Measurements from ENCODE around the gene PRLR. TPM values are rescaled to one million over a fixed set of nuclear protein-coding genes. Genes with fewer than 3 reads are reported as not detected.

PRLR gene
- total RNA-seq, 2 experiments from 2014 or later: 0.03 TPM; not detected in 1

DNA sequence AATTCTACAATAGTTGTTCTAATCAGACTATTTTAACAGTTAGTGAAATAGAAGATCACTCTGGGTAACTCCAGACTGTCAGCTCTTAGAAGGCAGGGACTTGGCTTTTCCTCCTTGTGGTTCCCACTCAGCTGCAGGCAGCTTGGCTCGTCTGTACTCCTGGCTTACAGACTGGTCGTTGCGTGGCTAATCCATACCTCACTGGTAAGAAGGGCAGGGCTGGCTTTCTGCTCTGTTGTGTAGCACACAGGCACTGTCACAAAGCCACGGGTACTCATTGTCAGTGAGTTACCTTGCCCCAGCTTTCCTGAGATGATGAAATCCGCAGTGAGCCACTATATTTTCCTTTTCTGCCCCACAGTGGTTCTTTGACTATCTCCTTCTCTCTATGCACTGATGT lies 1.8 kb upstream of the PRLR start:
- POLR2A ChIA-PET: no interaction called here
- H3K4me3 ChIP-seq (ENCODE audit: low read length): no peak overlapping the region
- TF ChIP-seq, protein P1, sequence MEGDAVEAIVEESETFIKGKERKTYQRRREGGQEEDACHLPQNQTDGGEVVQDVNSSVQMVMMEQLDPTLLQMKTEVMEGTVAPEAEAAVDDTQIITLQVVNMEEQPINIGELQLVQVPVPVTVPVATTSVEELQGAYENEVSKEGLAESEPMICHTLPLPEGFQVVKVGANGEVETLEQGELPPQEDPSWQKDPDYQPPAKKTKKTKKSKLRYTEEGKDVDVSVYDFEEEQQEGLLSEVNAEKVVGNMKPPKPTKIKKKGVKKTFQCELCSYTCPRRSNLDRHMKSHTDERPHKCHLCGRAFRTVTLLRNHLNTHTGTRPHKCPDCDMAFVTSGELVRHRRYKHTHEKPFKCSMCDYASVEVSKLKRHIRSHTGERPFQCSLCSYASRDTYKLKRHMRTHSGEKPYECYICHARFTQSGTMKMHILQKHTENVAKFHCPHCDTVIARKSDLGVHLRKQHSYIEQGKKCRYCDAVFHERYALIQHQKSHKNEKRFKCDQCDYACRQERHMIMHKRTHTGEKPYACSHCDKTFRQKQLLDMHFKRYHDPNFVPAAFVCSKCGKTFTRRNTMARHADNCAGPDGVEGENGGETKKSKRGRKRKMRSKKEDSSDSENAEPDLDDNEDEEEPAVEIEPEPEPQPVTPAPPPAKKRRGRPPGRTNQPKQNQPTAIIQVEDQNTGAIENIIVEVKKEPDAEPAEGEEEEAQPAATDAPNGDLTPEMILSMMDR (IDR thresholded peaks at IDR 0.05): no peak
- peaks cover 17% of the 10 kb centered on the region for H3K4me1 Mint-ChIP-seq (ENCODE audit: low read depth)
- H3K36me3 ChIP-seq (ENCODE audit: insufficient read depth, low read length): no peaks in the 10 kb centered on the region
- no peak overlapping the region for H3K27ac ChIP-seq (ENCODE audit: low read depth in 1 of 2, low read length in 2 of 2)
- H3K27me3 ChIP-seq (ENCODE audit: control insufficient read depth in 1 of 2, insufficient read depth in 2 of 2, low read length in 2 of 2): peaks cover 25 to 36% of the 10 kb centered on the region in 2 experiments
- no peaks in the 10 kb centered on the region for H3K36me3 Mint-ChIP-seq (ENCODE audit: low read depth)
- CTCF ChIA-PET: no interaction called here
- ATAC-seq (ENCODE audit: poor library complexity) (no peak), DNase-seq (no peak)
- H3K27ac Mint-ChIP-seq: no peak overlapping the region
- intact Hi-C loops (cut with DNase I, micrococcal nuclease): loop anchor here in 1 of 2 experiments (2.0 kb wide), 1 partner anchor 59 kb away; no protein-coding TSS in a partner anchor
- H3K27me3 Mint-ChIP-seq: peaks cover 69% of the 10 kb centered on the region
- no peaks in the 10 kb centered on the region for H3K9me3 ChIP-seq (ENCODE audit: control insufficient read depth in 1 of 2, insufficient read depth in 1 of 2, low read length in 2 of 2)
- no peak overlapping the region for H3K4me3 Mint-ChIP-seq
- H3K4me1 ChIP-seq (ENCODE audit: insufficient read depth, low read length): peaks cover 14% of the 10 kb centered on the region
- no peaks in the 10 kb centered on the region for H3K9me3 Mint-ChIP-seq

DNA sequence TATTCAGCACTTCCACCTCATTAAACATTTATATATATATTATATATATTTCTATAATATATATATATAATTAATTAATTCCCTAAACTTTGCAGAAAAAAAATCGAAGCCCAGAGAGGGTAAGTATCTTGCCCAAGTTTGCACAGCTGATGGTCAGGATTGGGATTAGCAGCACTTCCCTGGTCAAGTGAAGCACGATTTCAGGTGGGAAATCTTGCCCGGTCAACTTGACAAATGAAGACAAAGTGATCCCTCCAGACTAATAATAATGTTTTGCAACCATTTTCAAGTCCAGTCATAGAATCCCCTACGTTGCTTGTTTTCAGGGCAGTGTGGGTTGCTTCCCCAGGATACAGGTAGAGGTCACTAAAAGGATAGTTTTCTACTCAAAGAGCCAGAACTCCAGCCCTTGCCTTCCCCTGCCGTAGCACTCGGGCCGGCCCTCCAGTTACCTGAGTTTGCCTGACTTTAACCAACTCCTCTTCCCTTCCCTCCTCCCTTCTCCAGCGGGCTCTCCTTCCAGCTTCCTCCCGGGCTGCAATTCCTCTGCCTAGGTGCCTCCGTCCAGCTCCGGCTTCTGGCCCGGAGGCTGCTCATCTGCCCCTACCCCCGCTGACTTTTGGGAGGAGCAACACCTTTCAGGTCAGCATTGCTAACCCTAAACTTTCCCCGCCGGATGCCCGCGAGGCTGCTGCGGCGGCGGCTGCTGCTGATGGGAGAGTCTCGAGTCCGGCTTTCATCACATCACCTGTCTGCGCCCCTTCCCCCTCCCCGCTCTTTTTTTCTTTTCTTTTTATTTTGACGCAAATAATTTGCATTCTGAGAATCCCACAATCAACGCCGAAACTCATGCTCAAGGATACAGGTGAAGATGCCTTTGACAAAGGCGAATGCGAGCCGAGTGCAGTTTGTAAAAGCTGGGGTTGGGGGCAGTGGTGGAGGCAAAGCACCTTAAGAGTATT lies 930 bp downstream of the PRLR start:
- peak overlapping the region; percentile 60 for H3K4me3 Mint-ChIP-seq
- peaks cover 30 to 44% of the 10 kb centered on the region in 2 experiments for H3K27me3 ChIP-seq (ENCODE audit: control insufficient read depth in 1 of 2, insufficient read depth in 2 of 2, low read length in 2 of 2)
- peaks cover 14% of the 10 kb centered on the region for H3K4me1 ChIP-seq (ENCODE audit: insufficient read depth, low read length)
- no peaks in the 10 kb centered on the region for H3K36me3 Mint-ChIP-seq (ENCODE audit: low read depth)
- CTCF ChIA-PET: no interaction called here
- no peaks in the 10 kb centered on the region for H3K9me3 Mint-ChIP-seq
- no peaks in the 10 kb centered on the region for H3K9me3 ChIP-seq (ENCODE audit: control insufficient read depth in 1 of 2, insufficient read depth in 1 of 2, low read length in 2 of 2)
- POLR2A ChIA-PET: interaction anchor here (0.7 kb wide), 1 partner anchor 248 kb away, joined by 3 read pairs; no protein-coding TSS in a partner anchor
- H3K27me3 Mint-ChIP-seq: peaks cover 91% of the 10 kb centered on the region
- TF ChIP-seq, protein P1 (IDR thresholded peaks at IDR 0.05): no peak
- H3K4me3 ChIP-seq (ENCODE audit: low read length): peak overlapping the region; percentile 40
- H3K4me1 Mint-ChIP-seq (ENCODE audit: low read depth): peaks cover 17% of the 10 kb centered on the region
- DNase-seq: peak in 3 of 14 experiments; percentile 5 to 16 (median 6)
- H3K27ac ChIP-seq (ENCODE audit: low read depth in 1 of 2, low read length in 2 of 2): no peak overlapping the region
- no peaks in the 10 kb centered on the region for H3K36me3 ChIP-seq (ENCODE audit: insufficient read depth, low read length)
- intact Hi-C loops (cut with DNase I, micrococcal nuclease): no loop called here
- ATAC-seq (ENCODE audit: poor library complexity): no peak
- H3K27ac Mint-ChIP-seq: no peak overlapping the region

DNA sequence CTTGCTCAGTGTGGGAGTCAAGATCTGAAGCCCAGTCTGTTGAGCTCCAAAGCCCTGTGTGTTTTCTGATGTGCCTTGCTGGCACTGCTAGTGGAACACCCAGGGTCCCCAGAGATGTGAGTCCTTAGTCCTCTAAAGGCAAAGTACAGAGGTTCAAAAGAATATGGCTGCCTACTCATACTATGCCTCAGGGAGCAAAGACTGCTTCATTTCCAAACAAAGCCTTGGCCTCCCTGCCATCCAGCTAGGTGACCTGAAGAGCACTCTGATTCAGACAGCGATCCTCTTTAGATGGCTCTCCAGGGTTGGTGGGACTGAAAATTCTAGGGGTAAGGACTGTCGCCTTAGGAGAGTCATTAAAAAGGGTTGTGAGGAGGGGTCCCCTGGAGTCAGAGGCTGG lies 2.0 kb downstream of the PRLR start:
- Histone ChIP-seq H3K4me3 (ENCODE audit: low read length) (no peak overlapping the region), H3K27ac (ENCODE audit: low read depth in 1 of 2, low read length in 2 of 2) (no peak overlapping the region), H3K27me3 (ENCODE audit: control insufficient read depth in 1 of 2, insufficient read depth in 2 of 2, low read length in 2 of 2) (peaks cover 30 to 44% of the 10 kb centered on the region in 2 experiments), H3K9me3 (ENCODE audit: control insufficient read depth in 1 of 2, insufficient read depth in 1 of 2, low read length in 2 of 2) (no peaks in the 10 kb centered on the region), H3K36me3 (ENCODE audit: insufficient read depth, low read length) (no peaks in the 10 kb centered on the region), H3K4me1 (ENCODE audit: insufficient read depth, low read length) (peaks cover 14% of the 10 kb centered on the region)
- ChIA-PET POLR2A (interaction anchor here (0.7 kb wide), 1 partner anchor 249 kb away, joined by 3 read pairs; no protein-coding TSS in a partner anchor), CTCF (no interaction called here)
- TF ChIP-seq, protein P1 (IDR thresholded peaks at IDR 0.05): no peak
- H3K27me3 Mint-ChIP-seq: peaks cover 92% of the 10 kb centered on the region
- no peak overlapping the region for H3K27ac Mint-ChIP-seq
- H3K9me3 Mint-ChIP-seq: no peaks in the 10 kb centered on the region
- DNase-seq: no peak
- no peaks in the 10 kb centered on the region for H3K36me3 Mint-ChIP-seq (ENCODE audit: low read depth)
- ATAC-seq (ENCODE audit: poor library complexity): no peak
- intact Hi-C loops (cut with DNase I, micrococcal nuclease): no loop called here
- peaks cover 17% of the 10 kb centered on the region for H3K4me1 Mint-ChIP-seq (ENCODE audit: low read depth)
- H3K4me3 Mint-ChIP-seq: no peak overlapping the region
